HG03139 (cell line): ENCODE measurements around the gene UBE2F.
A peak's percentile ranks its signal among the peaks of the same experiment; 100 is the strongest.
"Not testable (repeated sequence)": the region's sequence is repeated elsewhere in the genome, so short reads cannot be mapped to it uniquely, and the experiment has no call there.

ENCODE experiments used
- ATAC-seq: cut with Tn5 transposase; IDR thresholded peaks from one replicate; pipeline ENCODE4 v1.9.1; 2021; ENCODE audit not compliant: unreplicated experiment

The UBE2F gene

GRCh38 chr2:237943395-237944094 lies 23.3 kb upstream of the UBE2F start:
- ATAC-seq = no peak

DNA sequence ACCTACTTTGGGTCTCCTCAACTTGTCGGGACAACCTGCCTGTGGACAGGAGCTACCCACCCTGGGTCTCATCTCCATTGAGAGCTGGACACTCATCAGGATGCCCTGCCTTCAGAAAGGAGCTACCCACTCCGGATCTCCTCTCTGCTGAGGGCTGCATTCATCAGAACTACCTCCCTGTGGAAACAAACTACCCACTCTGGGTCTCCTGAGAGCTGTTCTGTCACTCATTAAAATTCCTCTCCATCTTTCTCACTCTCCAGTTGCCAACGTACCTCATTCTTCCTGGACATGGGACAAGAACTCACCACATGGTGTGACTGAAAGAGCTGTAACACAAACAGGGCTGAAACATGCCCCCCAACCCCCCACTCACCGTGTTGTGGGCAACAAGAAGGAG lies 22.5 kb upstream of the UBE2F start:
- ATAC-seq = no peak

GRCh38 chr2:237946423-237946822 lies 20.4 kb upstream of the UBE2F start:
- no peak for ATAC-seq

- not testable (repeated sequence) for ATAC-seq
These were observed 15.5 kb upstream of the UBE2F start for GRCh38 chr2:237951354-237951753.

GRCh38 chr2:237951878-237952277 lies 14.9 kb upstream of the UBE2F start:
- no peak for ATAC-seq

DNA sequence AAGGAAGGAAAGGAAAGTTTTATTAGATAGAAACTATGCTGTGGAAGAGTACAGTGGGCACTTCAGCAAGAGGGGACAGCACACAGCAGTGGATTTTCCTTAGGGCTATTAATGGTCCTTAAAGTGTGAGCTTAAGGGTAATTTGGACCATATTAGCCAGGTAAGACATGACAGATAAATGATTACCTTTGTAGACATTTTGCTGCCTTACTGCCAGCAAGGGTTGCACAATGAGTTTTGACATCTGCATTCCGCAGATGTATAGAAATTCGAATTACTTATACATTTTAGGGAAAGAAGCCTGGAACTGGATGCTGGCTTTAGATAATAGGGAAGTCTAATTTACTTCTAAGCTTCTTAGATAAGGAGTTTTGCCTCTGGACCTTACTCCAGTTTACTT lies 14.0 kb upstream of the UBE2F start:
- ATAC-seq = no peak

- ATAC-seq = no peak
These were observed 11.0 kb upstream of the UBE2F start for GRCh38 chr2:237955640-237956401.

GRCh38 chr2:237956402-237956736 lies 10.4 kb upstream of the UBE2F start:
- no peak for ATAC-seq

DNA sequence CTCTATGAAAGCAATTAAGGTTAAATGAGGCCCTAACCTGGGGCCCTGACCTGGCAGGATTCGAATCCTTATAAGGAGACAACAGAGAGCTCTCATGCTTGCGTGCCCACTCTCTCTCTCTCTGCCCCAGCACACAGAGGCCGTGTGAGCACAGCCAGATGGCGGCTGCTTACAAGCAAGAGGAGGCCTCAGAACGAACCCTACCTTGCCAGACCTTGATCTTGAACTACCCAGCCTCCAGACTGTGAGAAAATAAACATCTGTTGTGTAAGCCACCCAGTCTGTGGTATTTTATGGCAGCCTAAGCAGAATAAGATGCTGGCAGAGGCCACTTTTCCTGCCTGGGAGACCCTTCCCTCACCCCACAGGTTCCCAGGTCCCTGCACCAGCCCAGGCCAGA lies 5.2 kb upstream of the UBE2F start:
- ATAC-seq = no peak

DNA sequence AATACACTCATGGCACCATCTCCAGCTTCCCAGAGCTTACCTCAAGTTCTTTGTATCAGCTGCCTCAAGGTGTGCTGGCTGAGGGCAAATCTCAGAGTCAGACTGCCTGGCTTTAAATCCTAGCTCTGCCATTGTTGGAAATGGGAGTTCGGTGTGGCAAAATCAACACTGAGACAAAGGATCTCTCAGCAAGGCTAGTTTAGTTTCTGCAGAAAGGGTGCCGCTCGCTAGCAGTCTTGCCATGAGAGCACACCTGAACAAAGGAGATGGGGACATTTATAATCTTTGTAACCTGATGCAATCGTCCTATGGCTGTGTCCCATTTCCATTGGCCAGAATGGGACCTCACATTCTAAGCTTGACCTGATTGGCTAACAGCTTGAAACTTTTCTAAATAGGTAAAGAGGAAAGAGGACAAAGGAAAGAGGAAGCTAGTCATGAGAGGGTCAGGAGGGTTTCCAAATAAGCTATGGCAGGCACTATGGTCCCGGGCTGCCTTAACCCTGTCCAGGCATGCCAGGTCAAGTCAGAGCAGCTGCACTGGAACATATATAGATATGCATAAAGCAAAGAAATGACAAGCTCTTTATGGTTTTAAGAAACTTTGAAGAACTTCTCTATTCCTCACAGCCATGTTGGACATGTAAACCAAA lies 4.3 kb upstream of the UBE2F start:
- ATAC-seq = no peak

GRCh38 chr2:237963490-237963991 lies 3.3 kb upstream of the UBE2F start:
- ATAC-seq = not testable (repeated sequence)

DNA sequence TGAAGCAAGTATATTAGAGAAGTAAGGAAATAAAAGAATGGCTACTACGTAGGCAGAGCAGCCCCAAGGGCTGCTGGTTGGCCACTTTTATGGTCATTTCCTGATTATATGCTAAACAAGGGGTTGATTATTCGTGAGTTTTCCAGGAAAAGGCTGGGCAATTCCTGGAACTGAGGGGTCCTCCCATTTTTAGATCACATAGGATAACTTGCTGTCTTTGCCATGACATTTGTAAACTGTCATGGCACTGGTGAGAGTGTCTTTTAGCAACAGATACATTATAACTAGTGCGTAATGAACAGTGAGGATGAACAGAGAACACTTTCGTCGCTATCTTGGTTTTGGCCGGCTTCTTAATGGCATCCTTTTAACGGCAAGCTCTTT lies 2.6 kb upstream of the UBE2F start:
- no peak for ATAC-seq

DNA sequence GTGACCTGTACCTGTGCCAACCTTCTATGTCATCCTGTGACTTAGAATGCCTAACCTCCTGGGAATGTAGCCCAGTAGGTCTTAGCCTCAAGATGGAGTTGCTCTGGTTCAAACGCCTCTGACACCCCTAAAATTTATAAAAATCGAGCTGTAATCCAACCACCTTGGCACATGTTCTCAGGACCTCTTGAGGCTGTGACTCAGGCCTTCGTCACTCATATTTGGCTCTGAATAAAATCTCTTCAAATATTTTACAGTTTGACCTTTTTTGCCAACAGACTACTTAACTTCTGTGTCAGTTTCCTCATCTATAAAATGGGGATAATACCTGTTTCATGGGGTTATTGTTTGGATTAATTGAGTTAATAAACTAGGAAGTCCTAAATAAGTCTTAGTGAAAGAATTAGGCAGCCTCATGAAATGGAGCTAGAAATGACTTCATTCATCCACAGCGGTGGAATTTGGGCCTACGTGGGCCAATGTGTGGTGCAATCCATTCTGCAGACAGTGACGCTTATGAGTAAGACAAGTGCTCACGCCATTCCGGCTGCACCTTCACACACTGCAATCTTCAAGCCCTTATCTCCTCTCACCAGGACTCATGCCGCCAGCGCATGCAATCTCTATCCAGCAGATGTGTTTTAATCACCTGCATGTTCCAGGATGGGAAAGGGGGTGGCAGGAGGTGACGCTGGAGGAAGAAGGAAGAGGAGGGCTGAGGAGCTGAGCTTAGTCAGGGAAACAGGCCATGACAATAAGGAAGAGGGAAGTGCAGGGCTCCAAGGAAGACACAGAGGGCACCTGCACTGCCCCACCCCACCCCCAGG lies 2.0 kb upstream of the UBE2F start:
- ATAC-seq = no peak

DNA sequence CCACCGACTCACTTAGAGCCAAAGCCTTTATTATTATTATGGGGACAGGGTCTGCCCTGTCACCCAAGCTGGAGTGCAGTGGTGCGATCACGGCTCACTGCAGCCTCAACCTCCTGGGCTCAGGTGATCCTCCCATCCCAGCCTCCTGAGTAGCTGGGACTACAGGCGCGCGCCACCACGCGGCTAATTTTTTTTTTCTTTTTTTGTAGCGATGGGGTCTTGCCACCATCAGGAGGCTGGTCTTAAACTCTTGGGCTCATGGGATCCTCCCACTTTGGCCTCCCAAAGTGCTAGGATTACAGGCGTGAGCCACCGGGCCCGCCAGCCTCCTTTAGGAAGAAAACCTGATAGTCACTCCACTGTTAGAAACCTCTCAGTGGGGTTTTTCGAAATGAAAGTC lies 970 bp upstream of the UBE2F start:
- ATAC-seq = not testable (repeated sequence)

DNA sequence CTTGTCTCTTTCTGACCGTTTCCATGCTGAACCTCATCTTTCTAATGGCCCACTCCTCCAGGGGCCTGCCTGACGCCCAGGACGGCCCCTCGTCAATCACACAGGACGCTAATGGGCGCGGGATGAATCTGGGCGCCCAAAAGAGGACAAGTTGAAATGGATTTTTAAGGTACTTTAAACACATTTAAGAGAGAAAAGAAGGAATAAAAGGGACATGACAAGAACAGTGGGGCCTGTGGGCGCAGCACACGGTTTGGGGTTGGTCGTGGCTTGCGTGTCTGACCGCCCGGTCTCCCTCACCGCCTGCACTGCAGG lies 607 bp upstream of the UBE2F start:
- no peak for ATAC-seq

DNA sequence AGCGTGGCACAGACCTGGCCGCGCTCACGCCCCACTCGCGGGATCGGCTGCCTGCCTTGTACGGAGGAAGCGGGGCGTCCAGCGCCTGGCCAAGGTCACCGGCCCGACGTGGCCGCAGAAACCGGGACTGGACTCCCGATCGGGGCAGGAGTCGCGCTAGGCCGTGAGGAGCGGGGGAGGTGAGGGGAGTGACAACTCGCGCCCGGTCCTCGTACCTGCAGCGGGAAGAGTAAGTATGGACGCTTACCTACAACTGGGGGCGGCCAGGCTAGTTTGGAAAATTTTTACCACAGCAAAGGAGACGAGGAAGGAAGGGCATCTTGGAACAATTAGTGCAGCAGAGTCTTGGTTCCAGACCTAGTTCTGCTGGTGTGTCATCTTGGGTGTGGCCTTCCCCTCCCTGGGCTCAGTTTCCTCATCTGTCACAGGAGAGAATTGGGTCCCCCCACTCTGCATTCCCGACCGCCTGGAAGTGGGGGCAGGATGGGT lies 693 bp downstream of the UBE2F start:
- ATAC-seq = peak; percentile 4

DNA sequence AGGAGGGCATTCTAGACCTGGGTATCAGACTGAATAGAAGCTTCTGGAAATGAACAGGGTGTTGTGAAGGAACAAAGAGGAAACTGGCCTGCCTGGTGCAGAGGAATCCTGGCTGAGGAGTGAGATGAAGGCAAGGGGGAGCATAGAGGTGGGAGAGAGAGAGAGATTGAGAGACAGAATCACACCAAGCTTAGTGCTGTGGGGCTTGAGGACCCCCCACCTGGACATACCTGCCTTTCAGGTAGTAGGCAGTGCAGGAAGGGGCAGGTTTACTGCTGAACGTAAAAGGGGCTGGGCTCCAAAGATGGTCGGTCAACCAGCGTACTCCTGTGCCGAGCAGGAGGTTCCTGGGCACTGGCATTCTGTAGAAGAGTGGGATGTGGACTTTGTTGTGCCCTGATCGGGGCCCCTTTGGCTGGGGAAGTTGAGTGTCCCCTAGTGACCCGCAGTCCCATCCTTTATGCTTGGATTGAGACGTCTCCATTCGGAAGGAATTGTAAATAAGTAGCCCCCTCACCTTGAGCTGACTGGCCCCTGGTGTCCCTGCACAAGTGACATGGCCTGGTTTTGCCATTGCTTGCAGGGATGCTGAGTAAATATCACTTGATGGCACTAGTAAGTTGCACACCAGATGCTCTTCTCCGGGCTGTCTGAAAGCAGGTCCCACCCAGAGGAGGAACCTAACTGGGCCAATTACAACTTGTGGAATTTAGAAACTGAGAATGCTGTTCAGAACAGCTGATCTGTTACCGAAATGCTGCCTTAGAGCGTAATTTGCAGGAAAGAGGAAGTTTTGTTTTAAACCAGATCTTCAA lies 1.4 kb downstream of the UBE2F start:
- peak; percentile 39 for ATAC-seq

DNA sequence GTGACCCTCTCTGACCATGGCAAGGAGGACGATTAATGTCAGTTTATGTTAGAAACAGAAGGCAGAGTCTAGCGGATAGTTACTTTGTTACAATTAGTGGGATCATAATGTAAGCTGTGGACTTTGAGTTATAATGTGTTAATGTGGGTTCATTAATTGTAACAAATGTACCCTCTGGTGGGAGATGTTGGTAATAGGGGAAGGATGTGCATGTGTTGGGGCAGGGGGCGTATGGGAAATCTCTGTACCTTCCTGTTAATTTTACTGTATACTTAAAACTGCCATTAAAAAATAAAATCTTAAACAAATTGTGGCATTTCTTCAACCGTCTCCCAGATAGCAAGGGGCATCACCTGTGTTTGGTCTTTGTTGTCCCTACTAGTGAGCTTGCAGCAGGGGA lies 4.8 kb downstream of the UBE2F start:
- no peak for ATAC-seq

- ATAC-seq = no peak
These were observed 5.4 kb downstream of the UBE2F start for GRCh38 chr2:237972211-237972610.

DNA sequence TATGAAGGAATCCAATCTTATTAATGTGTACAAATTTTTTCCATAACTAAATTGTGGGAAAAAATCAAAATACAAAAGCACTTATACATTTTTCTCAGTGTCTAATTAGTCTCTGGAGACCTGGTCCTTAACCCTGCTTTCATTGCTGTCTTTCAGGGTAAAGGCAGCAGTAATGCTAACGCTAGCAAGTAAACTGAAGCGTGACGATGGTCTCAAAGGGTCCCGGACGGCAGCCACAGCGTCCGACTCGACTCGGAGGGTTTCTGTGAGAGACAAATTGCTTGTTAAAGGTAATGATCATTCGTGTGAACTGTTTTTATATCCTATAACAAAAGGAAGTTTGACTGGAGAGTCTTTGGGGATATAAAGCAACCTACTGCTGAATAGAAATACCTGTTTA lies 6.1 kb downstream of the UBE2F start:
- no peak for ATAC-seq
